Measurements from ENCODE around the gene BMAL1. TPM values are rescaled to one million over a fixed set of nuclear protein-coding genes. Genes with fewer than 3 reads are reported as not detected.
"Not testable (repeated sequence)": the region's sequence is repeated elsewhere in the genome, so short reads cannot be mapped to it uniquely, and the experiment has no call there.

BMAL1 gene
- total RNA-seq, 1 experiment from 2014 or later, result 19.9 TPM

- DNase-seq (ENCODE audit: low spot score), result no peak
Measured at GRCh38 chr11:13375798-13376197, 98.2 kb downstream of the BMAL1 start.

- DNase-seq (ENCODE audit: low spot score), result no peak
Measured at GRCh38 chr11:13376402-13376801, 98.8 kb downstream of the BMAL1 start.

- no peak for DNase-seq (ENCODE audit: low spot score)
Measured at GRCh38 chr11:13376838-13377237, 99.2 kb downstream of the BMAL1 start.

GRCh38 chr11:13378316-13378715, 100.7 kb downstream of the BMAL1 start:
- no peak for DNase-seq (ENCODE audit: low spot score)

GRCh38 chr11:13380731-13381130, 103.1 kb downstream of the BMAL1 start:
- no peak for DNase-seq (ENCODE audit: low spot score)

GRCh38 chr11:13382751-13383150, 105.2 kb downstream of the BMAL1 start:
- DNase-seq (ENCODE audit: low spot score), result no peak

GRCh38 chr11:13384908-13385640, 107.5 kb downstream of the BMAL1 start:
- peak; percentile 48 for DNase-seq (ENCODE audit: low spot score)

GRCh38 chr11:13386567-13386966, 109.0 kb downstream of the BMAL1 start:
- DNase-seq (ENCODE audit: low spot score), result no peak

DNA sequence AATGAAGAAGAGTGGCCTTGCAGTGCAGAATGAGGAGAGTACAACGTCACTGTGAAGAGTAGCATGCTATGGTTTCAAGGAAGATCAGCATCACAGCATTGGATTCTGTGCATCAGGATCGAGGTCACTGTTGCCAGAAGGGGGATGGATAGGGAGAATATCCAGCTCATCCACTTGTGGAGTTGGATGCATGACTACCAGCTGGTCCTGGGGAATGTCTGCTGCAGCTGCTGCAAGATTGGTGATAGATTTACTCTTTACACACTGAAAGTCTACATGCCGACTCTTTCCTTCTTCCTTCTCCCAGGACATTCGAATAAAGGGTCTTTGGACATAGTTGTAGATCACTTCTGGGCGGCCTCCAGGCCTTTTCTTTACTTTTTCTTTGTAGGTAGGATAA, 111.2 kb downstream of the BMAL1 start:
- no peak for DNase-seq (ENCODE audit: low spot score)

GRCh38 chr11:13391217-13391616, 113.6 kb downstream of the BMAL1 start:
- DNase-seq (ENCODE audit: low spot score), result no peak

DNA sequence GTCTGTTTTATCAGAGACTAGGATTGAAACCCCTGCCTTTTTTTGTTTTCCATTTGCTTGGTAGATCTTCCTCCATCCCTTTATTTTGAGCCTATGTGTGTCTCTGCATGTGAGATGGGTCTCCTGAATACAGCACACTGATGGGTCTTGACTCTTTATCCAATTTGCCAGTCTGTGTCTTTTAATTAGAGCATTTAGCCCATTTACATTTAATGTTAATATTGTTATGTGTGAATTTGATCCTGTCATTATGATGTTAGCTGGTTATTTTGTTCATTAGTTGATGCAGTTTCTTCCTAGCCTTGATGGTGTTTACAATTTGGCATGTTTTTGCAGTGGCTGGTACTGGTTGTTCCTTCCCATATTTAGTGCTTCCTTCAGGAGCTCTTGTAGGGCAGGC, 120.7 kb downstream of the BMAL1 start:
- not testable (repeated sequence) for DNase-seq (ENCODE audit: low spot score)

- DNase-seq (ENCODE audit: low spot score), result no peak
Measured at GRCh38 chr11:13405220-13405619, 127.6 kb downstream of the BMAL1 start.

- no peak for DNase-seq (ENCODE audit: low spot score)
Measured at GRCh38 chr11:13415201-13415600, 137.6 kb downstream of the BMAL1 start.

DNA sequence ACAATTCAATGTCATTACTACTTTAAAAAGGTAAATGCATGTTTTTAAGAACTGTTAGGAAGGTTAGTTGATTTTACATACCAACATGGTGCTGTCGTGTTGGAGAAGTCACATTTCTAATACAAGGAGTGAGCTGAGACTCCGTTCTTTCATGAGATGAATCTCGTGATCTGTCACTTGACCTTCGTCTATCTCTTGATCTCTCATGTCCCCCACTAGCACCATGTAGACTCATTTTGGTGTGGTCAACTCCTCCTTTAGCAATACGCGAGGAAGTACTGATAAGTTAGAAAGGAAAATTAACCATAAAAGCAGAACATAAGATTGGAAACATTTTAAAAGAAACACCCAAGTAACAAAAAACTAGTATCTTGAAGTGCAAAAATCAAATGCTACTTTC, 144.0 kb downstream of the BMAL1 start:
- DNase-seq (ENCODE audit: low spot score), result no peak

- no peak for DNase-seq (ENCODE audit: low spot score)
Measured at GRCh38 chr11:13423372-13423771, 145.8 kb downstream of the BMAL1 start.

GRCh38 chr11:13427440-13427839, 149.8 kb downstream of the BMAL1 start:
- DNase-seq (ENCODE audit: low spot score), result no peak

DNA sequence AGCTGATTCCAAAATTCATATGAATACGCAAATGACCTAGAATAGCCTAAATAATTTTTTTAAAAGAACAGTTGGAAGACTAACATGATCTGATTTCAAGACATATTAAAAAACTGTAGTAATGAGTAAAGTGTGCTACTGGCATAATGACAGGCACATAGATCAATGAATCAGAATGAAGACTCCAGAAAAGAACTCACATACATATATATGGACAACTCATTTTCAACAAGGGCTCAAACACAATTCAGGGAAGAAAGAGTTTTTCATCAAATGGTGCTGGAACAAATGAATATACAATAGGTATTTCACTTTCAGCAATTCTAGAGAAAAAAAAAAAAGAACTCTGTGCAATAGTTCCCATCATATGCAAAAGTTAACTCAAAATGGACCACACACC, 151.7 kb downstream of the BMAL1 start:
- DNase-seq (ENCODE audit: low spot score), result no peak

GRCh38 chr11:13429836-13430235, 152.2 kb downstream of the BMAL1 start:
- no peak for DNase-seq (ENCODE audit: low spot score)

DNA sequence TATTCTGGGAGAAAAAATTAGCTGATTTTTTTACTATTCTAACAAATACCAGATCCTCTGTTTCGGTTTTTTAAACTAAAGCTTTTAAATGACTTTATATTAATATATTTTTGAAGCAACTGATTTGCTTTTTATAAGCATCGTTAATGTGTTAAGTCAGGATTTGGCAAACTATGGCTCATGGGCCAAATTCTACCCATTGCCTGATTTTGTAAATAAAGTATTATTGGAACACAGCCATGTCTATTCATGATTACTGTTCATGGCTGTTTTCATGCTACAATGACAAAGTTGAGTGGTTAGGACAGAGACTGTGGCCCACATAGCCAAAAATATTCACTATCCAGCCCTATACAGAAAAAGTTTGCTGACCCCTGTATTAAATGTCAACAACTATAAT, 155.8 kb downstream of the BMAL1 start:
- no peak for DNase-seq (ENCODE audit: low spot score)

- no peak for DNase-seq (ENCODE audit: low spot score)
Measured at GRCh38 chr11:13434247-13435205, 156.9 kb downstream of the BMAL1 start.

- not testable (repeated sequence) for DNase-seq (ENCODE audit: low spot score)
Measured at GRCh38 chr11:13436836-13437235, 159.2 kb downstream of the BMAL1 start.
